ENCODE measurements around the gene MDH1B.
"Not testable (repeated sequence)": the region's sequence is repeated elsewhere in the genome, so short reads cannot be mapped to it uniquely, and the experiment has no call there.

Gene MDH1B

DNA sequence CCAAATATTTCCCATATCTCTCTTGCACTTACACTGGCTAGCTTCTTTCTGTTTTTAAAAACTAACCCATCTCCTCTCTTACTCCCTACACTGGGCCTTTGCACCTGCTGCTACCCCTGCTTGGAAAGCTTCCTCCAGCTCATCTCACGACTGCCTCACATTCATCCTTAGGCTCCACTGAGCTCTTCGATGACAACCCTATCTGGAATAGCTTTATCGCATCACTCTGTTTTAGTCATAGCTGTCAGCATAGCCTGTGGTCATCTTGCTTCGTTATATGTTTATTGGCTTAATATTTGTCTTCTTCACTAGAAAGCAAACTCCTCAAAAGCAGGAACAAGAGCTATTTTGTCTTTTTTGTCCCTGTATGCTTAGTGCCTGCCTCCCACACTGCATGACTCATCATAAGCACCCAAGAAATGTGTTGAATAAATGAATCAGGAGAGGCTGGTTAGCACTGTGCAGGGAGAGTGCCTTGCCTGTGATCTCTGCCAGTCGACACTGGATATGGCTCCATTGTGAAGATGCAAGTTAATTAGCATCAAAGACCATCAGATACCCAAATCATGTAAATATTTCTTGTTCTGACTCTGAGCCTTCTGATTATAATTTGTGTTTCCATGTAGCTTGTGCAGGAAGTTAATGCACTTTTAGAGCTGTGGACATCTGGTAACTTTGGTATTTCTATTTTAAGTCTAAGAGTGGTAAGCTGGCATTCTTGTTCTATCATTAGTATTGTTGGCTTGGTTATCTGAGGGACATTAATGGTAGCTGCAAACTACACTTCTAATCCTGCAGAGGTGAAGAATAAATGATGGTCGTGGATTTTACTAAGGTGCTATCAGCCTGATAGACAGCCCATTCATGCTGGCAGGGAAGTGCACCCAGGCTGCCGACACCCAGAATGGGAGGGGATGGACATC is 36.6 kb downstream of the MDH1B start:
- no peak overlapping the region for H3K27ac Mint-ChIP-seq

DNA sequence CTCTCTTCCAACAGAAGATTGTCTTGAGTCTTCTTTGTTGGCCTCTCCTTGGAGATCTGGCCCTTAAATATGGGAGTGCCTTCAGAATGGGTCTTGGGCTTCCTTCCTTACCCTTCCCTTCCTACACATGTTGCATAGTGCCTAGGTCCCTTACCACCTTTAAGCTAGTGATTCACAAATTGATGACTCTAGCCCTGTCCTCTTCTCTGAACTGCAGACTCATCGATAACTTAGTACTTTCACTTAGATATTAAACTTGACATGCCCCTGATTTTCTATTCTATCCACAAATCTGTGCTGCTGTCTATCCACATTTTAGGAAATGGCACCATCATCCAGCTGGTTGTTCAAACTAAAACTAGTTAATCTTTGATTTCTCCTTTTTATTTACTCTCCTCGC is 37.8 kb downstream of the MDH1B start:
- no peak overlapping the region for H3K27ac Mint-ChIP-seq
- H3K27me3 Mint-ChIP-seq (ENCODE audit: low read depth) = peaks cover 20% of the 10 kb centered on the region
- H3K4me1 Mint-ChIP-seq (ENCODE audit: low read depth) = no peaks in the 10 kb centered on the region
- H3K9me3 Mint-ChIP-seq = no peaks in the 10 kb centered on the region
- no peaks in the 10 kb centered on the region for H3K36me3 Mint-ChIP-seq (ENCODE audit: low read depth)
- no peak overlapping the region for H3K4me3 Mint-ChIP-seq

More for the DNA sequence above, 36.6 kb downstream of the MDH1B start:
- Mint-ChIP-seq H3K9me3 (no peaks in the 10 kb centered on the region), H3K36me3 (ENCODE audit: low read depth) (no peaks in the 10 kb centered on the region), H3K27me3 (ENCODE audit: low read depth) (peaks cover 15% of the 10 kb centered on the region), H3K4me1 (ENCODE audit: low read depth) (no peaks in the 10 kb centered on the region), H3K4me3 (no peak overlapping the region)

DNA sequence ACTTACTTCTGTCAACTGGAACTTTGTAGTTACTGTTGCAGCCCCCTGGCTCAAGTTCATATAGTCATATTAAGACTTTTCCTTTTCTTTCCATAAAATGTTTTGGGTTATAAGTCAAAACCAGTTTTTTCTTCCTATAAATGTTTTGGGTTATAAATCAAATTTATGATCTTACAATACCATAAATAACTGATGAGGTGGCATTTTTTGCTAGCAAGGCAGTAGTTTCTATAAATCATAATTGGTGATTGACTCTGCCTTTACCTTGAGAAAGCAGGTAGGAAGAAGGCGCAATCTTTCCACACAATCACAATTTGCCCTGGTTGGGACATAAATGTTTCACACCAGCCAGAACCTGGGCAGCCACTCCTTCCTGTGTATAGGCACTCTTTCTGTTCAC is 41.8 kb downstream of the MDH1B start:
- no peak overlapping the region for H3K27ac Mint-ChIP-seq
- H3K9me3 Mint-ChIP-seq = no peaks in the 10 kb centered on the region
- H3K4me3 Mint-ChIP-seq = no peak overlapping the region
- H3K27me3 Mint-ChIP-seq (ENCODE audit: low read depth) = peaks cover 26% of the 10 kb centered on the region
- H3K36me3 Mint-ChIP-seq (ENCODE audit: low read depth) = no peaks in the 10 kb centered on the region
- peaks cover 1% of the 10 kb centered on the region for H3K4me1 Mint-ChIP-seq (ENCODE audit: low read depth)

DNA sequence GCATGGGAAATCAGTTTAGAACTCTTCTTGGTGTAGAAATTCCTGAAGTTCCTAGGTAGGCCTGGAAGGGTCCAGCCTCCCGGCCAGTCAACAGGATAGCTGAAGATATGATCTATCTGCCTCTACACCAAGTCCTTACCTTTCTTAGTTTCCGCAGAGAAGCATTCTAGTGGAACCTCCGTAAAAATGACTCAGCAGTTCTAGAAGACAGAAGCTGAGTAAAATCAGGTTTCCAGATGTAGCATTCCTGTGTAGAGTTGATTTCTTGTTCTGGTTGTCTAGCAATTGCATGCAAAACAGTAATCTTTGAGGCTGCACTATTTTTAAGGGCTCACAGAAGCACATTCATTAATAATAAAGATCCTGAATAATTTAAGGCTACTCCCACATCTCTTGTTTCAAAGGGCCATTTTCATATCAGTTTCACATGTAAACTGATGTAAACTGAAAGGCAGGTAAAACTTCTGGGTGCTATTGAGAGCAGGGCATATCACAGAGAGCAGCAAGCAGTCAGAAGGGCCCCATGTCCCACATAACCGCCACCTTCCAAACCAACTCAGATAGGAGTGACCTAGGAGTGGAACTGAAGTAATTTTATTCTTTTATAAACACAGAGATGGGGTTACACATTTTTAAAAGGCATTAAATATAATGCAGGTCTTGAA is 43.7 kb downstream of the MDH1B start:
- Mint-ChIP-seq H3K27ac (no peak overlapping the region), H3K36me3 (ENCODE audit: low read depth) (no peaks in the 10 kb centered on the region), H3K4me1 (ENCODE audit: low read depth) (peaks cover 1% of the 10 kb centered on the region), H3K9me3 (no peaks in the 10 kb centered on the region), H3K27me3 (ENCODE audit: low read depth) (peaks cover 24% of the 10 kb centered on the region), H3K4me3 (no peak overlapping the region)

DNA sequence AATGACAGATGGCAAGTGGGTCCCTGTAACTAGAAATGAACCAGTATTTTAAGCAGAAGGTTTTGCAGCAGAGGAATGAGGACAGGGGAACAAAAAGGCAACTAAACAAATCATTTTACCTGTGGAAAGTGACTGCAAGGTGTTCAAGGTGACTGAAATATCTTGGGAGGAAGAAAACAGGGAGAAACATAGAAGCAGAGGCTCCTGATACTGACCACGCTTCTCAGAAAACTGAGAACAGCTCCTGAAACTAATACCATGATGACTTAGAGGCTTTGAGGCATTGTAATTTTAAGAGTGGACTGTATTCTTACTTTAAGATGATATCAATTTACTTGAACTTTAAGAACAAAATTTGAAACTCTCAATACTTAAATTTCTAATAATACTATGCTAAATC is 46.8 kb downstream of the MDH1B start, which contains the start of gene DYTN:
Gene DYTN (minus strand): TSS at position 101 of the 400 bp plus-strand sequence. CDS start 117 bp downstream, outside the sequence.
- Mint-ChIP-seq H3K27ac (no peak within 1 kb of the TSS), H3K27me3 (ENCODE audit: low read depth) (peaks cover 15% of the 10 kb centered on the region), H3K36me3 (ENCODE audit: low read depth) (no peaks in the 10 kb centered on the region), H3K9me3 (no peaks in the 10 kb centered on the region), H3K4me1 (ENCODE audit: low read depth) (peaks cover 7% of the 10 kb centered on the region), H3K4me3 (no peak within 1 kb of the TSS)

DNA sequence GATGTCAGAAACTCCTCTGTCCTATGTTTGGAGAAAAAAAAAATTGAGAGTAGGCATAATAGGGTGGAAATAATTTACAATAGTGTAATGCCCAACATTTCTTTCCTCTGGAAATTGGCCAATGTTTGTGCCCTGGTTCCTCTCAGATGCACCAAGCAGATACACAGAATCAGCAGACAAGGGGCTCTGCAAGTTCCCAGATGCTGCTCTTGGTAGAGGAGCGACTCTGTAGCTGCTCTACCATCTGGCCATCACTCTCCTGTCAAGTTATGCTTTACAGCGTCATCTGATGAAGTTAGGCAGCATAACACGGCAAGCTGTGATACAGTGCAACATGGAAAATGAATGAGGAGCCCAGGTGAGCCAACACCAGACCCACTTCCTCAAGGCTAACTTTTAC is 48.5 kb downstream of the MDH1B start:
- H3K4me1 Mint-ChIP-seq (ENCODE audit: low read depth) = peaks cover 7% of the 10 kb centered on the region
- no peak overlapping the region for H3K4me3 Mint-ChIP-seq
- H3K27me3 Mint-ChIP-seq (ENCODE audit: low read depth) = peaks cover 11% of the 10 kb centered on the region
- no peak overlapping the region for H3K27ac Mint-ChIP-seq
- H3K36me3 Mint-ChIP-seq (ENCODE audit: low read depth) = no peaks in the 10 kb centered on the region
- H3K9me3 Mint-ChIP-seq = no peaks in the 10 kb centered on the region

DNA sequence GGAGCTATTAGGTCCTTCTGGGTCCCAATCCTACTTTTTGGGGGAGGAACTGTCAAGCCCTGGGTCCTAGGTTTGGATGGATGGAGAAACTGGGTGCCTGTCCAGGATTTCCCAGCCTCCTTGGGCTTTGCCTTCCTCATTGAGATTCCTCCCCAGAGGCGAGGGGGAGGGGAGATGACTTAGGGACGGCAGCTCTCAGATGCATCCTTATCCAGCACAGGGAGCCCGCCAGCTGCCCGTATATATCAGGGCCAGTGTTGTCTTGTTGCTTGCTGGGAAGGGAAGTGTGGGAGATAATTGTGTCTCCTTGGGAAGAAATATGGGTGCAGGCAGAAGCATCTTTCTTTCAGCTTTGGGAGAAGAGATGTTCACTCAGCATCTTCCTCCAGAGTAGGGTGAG is 49.9 kb downstream of the MDH1B start:
- H3K27ac Mint-ChIP-seq; H3K36me3 Mint-ChIP-seq (ENCODE audit: low read depth); H3K4me1 Mint-ChIP-seq (ENCODE audit: low read depth): not testable (repeated sequence)

DNA sequence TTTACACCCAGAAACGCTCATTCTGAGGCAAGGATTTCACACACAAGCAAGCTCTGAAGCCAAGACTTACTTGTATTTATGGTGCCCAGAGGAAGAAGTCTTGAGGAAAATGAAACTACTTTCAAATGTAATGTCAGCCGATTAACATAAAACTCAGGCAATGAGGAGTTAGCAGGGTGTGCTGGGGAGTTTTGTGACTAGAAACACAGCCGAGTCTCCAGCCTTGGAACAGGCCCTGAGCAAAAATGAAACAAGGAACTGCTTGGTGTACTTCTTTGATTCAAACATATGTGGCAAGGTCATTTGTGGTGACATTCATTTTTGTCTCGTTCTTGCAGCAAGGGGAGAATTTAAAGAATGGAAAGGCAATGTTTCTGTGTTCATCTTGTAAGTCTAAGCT is 51.4 kb downstream of the MDH1B start:
- H3K4me3 Mint-ChIP-seq = no peak overlapping the region
- H3K9me3 Mint-ChIP-seq = no peaks in the 10 kb centered on the region
- H3K27ac Mint-ChIP-seq = no peak overlapping the region
- no peaks in the 10 kb centered on the region for H3K36me3 Mint-ChIP-seq (ENCODE audit: low read depth)
- peaks cover 9% of the 10 kb centered on the region for H3K27me3 Mint-ChIP-seq (ENCODE audit: low read depth)
- peaks cover 6% of the 10 kb centered on the region for H3K4me1 Mint-ChIP-seq (ENCODE audit: low read depth)

More for the DNA sequence above, 49.9 kb downstream of the MDH1B start:
- H3K4me3 Mint-ChIP-seq; H3K27me3 Mint-ChIP-seq (ENCODE audit: low read depth); H3K9me3 Mint-ChIP-seq: not testable (repeated sequence)

DNA sequence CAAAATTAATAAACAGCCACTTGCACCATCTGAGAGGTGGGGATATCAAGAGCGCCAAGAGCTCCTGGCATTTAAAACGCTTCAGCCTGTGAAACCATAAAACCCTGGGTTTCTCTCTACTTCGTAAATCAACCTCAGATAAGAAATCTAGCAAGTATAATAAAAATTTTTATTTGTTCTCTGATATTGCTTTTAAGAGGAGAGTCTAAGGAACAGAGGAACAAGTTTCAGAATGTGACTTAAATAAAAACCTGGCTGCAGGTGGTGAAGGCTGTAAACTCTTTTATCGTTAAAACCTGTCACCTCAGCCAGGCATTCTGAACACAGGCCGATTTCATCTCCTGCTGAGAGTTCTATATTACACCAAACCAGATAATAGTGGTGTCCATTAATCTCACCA is 56.8 kb downstream of the MDH1B start:
- Mint-ChIP-seq H3K27me3 (ENCODE audit: low read depth) (peaks cover 10% of the 10 kb centered on the region), H3K4me1 (ENCODE audit: low read depth) (no peaks in the 10 kb centered on the region), H3K36me3 (ENCODE audit: low read depth) (no peaks in the 10 kb centered on the region), H3K4me3 (no peak overlapping the region), H3K27ac (no peak overlapping the region), H3K9me3 (no peaks in the 10 kb centered on the region)

DNA sequence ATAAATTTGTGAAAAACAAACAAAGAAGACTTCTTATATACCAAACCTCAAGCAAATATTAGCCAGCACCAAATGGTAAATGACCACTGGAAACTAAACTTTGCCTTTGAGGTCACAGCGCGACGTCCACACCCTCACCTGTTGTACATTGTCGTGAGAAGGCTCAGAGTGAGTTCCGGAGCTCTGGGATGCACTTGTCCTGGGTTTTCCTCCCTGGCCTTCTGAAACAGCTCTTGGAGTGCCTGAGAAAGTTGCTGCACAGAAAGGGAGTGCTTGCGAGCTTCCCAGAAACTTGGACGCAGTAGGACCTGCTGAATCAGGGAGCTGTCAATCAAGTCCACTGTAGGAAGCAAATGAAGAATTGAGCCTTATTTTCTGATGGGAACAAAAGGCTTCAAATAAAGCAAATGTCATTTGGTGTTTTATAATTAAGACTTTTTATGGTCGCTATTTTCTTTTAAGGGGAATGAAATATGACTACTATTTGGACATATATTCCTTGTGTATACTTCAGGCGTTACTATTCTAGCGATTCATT is 57.9 kb downstream of the MDH1B start:
- Mint-ChIP-seq H3K4me1 (ENCODE audit: low read depth) (no peaks in the 10 kb centered on the region), H3K9me3 (no peaks in the 10 kb centered on the region), H3K27me3 (ENCODE audit: low read depth) (peaks cover 10% of the 10 kb centered on the region), H3K36me3 (ENCODE audit: low read depth) (no peaks in the 10 kb centered on the region), H3K27ac (no peak overlapping the region), H3K4me3 (no peak overlapping the region)

DNA sequence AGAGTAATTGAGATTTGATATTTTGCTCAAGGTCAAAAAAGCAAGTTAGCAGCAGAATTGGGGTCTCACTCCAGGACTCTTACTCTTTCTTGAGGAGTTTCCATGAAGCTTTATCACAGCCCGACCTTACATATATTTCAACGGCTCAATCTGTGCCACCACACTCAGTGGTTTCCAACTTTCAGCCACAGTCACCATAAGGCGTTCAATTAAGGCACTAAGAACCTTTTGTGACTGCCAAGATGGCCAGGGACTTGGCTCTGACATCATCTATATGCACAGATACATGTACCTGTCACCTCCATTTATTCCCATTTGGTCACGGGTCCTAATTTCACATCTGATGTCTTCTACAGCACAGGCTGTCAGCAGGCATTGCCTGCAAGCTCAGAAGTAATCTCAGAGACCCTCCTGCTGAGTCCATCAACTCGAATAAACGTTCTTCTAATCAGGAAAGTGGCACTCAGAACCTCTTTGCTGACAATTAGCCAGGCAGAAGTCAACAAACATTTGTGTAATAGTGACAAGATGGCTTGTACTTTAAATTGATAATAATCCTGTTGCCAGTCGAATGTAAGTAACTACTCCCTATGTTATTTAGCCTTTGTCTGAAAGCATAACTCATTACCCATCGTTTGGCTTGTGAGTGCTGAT is 63.0 kb downstream of the MDH1B start:
- H3K36me3 Mint-ChIP-seq (ENCODE audit: low read depth) = no peaks in the 10 kb centered on the region
- H3K27me3 Mint-ChIP-seq (ENCODE audit: low read depth) = peaks cover 5% of the 10 kb centered on the region
- no peaks in the 10 kb centered on the region for H3K9me3 Mint-ChIP-seq
- H3K4me1 Mint-ChIP-seq (ENCODE audit: low read depth) = no peaks in the 10 kb centered on the region
- H3K27ac Mint-ChIP-seq = no peak overlapping the region
- no peak overlapping the region for H3K4me3 Mint-ChIP-seq

DNA sequence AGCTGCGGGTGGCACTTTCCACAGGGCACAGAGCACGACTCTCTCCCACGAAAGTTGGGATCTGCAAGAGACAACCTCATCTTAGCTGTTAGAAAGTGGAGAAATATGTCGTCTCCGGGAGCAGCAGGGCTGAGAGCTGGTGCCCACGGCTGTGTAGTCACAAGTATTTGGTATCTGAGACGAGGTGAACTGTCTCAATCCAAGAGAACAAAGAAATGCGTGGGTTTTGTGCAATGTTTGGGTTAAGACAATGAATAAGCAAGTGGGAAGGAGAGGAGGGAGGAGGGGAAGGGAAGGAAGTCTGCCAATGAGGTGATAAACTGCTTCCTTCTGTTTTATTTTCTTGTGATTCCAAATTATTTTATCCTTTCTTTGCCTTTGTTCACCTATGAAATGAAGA is 65.0 kb downstream of the MDH1B start:
- Mint-ChIP-seq H3K4me1 (ENCODE audit: low read depth) (no peaks in the 10 kb centered on the region), H3K27ac (no peak overlapping the region), H3K27me3 (ENCODE audit: low read depth) (peaks cover 7% of the 10 kb centered on the region), H3K36me3 (ENCODE audit: low read depth) (no peaks in the 10 kb centered on the region), H3K4me3 (no peak overlapping the region), H3K9me3 (no peaks in the 10 kb centered on the region)

DNA sequence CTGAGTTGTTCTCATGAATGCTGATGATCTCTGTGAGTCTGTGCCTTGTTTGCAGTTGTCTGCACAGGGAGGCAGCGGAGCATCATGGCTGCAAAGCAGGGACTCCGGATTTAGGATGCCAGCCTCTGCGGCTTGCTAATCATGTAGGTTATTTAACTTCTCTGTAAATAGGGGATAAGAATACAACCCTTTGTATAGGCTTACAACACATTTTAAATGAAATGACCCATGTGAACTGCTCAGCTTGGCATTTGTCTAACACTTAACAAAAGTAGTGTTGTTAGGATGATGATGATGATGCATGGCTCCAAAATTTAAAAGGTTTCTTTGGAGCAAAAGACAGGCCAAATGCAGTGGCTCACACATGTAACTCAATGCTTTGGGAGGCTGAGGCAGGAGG is 66.3 kb downstream of the MDH1B start:
- Mint-ChIP-seq H3K4me3 (no peak overlapping the region), H3K9me3 (no peaks in the 10 kb centered on the region), H3K36me3 (ENCODE audit: low read depth) (no peaks in the 10 kb centered on the region), H3K27me3 (ENCODE audit: low read depth) (peaks cover 7% of the 10 kb centered on the region), H3K4me1 (ENCODE audit: low read depth) (no peaks in the 10 kb centered on the region), H3K27ac (no peak overlapping the region)

DNA sequence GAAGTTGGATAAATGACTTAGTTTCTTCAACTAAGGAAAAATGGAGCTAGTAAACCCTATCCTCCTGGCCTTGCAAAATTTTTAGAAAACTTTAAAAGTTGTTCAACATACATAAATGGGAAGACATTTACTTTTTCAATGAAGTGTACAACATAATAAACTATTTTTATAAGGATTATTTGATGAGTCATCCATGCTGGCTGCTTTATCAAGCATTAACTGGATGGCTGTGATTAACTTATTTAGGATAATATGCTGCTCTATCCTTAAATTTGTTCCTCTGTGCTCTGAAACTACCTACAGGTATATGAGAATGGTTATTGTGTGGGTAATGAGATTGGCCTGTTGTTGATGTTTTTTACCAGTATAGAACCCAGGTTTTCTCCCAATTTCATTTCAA is 68.2 kb downstream of the MDH1B start:
- H3K27me3 Mint-ChIP-seq (ENCODE audit: low read depth) = peaks cover 11% of the 10 kb centered on the region
- no peaks in the 10 kb centered on the region for H3K9me3 Mint-ChIP-seq
- no peaks in the 10 kb centered on the region for H3K4me1 Mint-ChIP-seq (ENCODE audit: low read depth)
- no peak overlapping the region for H3K27ac Mint-ChIP-seq
- no peaks in the 10 kb centered on the region for H3K36me3 Mint-ChIP-seq (ENCODE audit: low read depth)
- H3K4me3 Mint-ChIP-seq = no peak overlapping the region
